LNCaP clone FGC (cell line): ENCODE measurements around the gene RIOK3.
"Not testable (repeated sequence)": the region's sequence is repeated elsewhere in the genome, so short reads cannot be mapped to it uniquely, and the experiment has no call there.

Experiments
- DNase-seq: peaks from one replicate; pipeline ENCODE4 v3.0.0-alpha.2; 2011; ENCODE audit warnings: low read depth
- H3K4me3 ChIP-seq: 2 replicates; pipeline ENCODE4 v1.5.1; 2011; ENCODE audit warnings: mild to moderate bottlenecking, low read depth, low read length, control low read depth
- CTCF ChIP-seq: IDR thresholded peaks from 2 replicates; pipeline ENCODE4 v1.5.1; 2012; ENCODE audit warnings: mild to moderate bottlenecking; ENCODE audit not compliant: control insufficient read depth, insufficient read depth; ENCODE audit errors: extremely low read depth

The RIOK3 gene

GRCh38 chr18:23416298-23416697 is 36.8 kb upstream of the RIOK3 start:
- H3K4me3 ChIP-seq: no peak overlapping the region
- no peak for DNase-seq
- no peak for TF ChIP-seq CTCF

GRCh38 chr18:23421277-23421676 is 31.8 kb upstream of the RIOK3 start:
- DNase-seq: no peak
- H3K4me3 ChIP-seq: no peak overlapping the region
- TF ChIP-seq CTCF: no peak

- no peak overlapping the region for H3K4me3 ChIP-seq
- no peak for TF ChIP-seq CTCF
- DNase-seq: no peak
These were observed 30.2 kb upstream of the RIOK3 start for GRCh38 chr18:23422751-23423418.

GRCh38 chr18:23424616-23425015 is 28.5 kb upstream of the RIOK3 start:
- DNase-seq: no peak
- TF ChIP-seq CTCF: no peak

GRCh38 chr18:23428821-23429220 is 24.3 kb upstream of the RIOK3 start:
- no peak overlapping the region for H3K4me3 ChIP-seq
- TF ChIP-seq CTCF: no peak
- no peak for DNase-seq

More at GRCh38 chr18:23424616-23425015, 28.5 kb upstream of the RIOK3 start:
- no peak overlapping the region for H3K4me3 ChIP-seq

GRCh38 chr18:23429538-23429937 is 23.5 kb upstream of the RIOK3 start:
- not testable (repeated sequence) for H3K4me3 ChIP-seq, DNase-seq

- no peak for DNase-seq
- no peak for TF ChIP-seq CTCF
- no peak overlapping the region for H3K4me3 ChIP-seq
These were observed 19.7 kb upstream of the RIOK3 start for GRCh38 chr18:23433360-23433759.
